Gastroesophageal sphincter (tissue), 4 donors: Measurements from ENCODE around the gene VPS26C. TPM values are rescaled to one million over a fixed set of nuclear protein-coding genes. Genes with fewer than 3 reads are reported as not detected.

Source experiments
- ATAC-seq: fragments of 150-250 bp; one replicate; pipeline ENCODE4 v1.9.1; 2016; ENCODE audit warnings: mild to moderate bottlenecking, moderate library complexity
- H3K27ac ChIP-seq, 4 donors: fragments of 200-600 bp; sonication (generic) in 3 of 4; 1 replicate in 3 of 4; 2 replicates in 1 of 4; pipeline ENCODE4 v1.5.1; 2016 to 2019
- H3K27me3 ChIP-seq: fragments of 200-600 bp; sonication (generic); one replicate; pipeline ENCODE4 v1.5.1; 2019
- H3K36me3 ChIP-seq, 2 donors: fragments of 200-600 bp; sonication (generic); one replicate each; pipeline ENCODE4 v1.5.1; 2019; ENCODE audit warnings: control low read depth in 1 of 2
- H3K4me1 ChIP-seq, 3 donors: fragments of 200-600 bp; sonication (generic); 1 replicate in 2 of 3; 2 replicates in 1 of 3; pipeline ENCODE4 v1.5.1; 2016 to 2019; ENCODE audit warnings: control low read depth in 2 of 3
- H3K4me3 ChIP-seq, 2 donors: fragments of 200-600 bp; sonication (generic); one replicate each; pipeline ENCODE4 v1.5.1; 2019; ENCODE audit warnings: mild to moderate bottlenecking in 1 of 2, moderate library complexity in 1 of 2
- H3K9me3 ChIP-seq, 3 donors: fragments of 200-600 bp; sonication (generic); one replicate each; pipeline ENCODE4 v1.5.1; 2017 to 2019; ENCODE audit warnings: control low read depth in 2 of 3
- CTCF ChIP-seq, 4 experiments: fragments of 200-600 bp in 2 of 4; fragments of 450-650 bp in 2 of 4; sonication (generic) in 1 of 4; IDR thresholded peaks; one replicate each; pipeline ENCODE4 v1.5.1; 2017 to 2019; ENCODE audit warnings: antibody characterized with exemption in 4 of 4, mild to moderate bottlenecking in 2 of 4, moderate library complexity in 2 of 4
- EP300 ChIP-seq: sonication (generic); formaldehyde crosslinking; IDR thresholded peaks from one replicate; pipeline ENCODE4 v1.6.1; 2017; ENCODE audit warnings: antibody characterized with exemption, mild to moderate bottlenecking
- POLR2A ChIP-seq, 2 donors: fragments of 450-650 bp; IDR thresholded peaks; one replicate each; pipeline ENCODE4 v1.6.1; 2017; ENCODE audit warnings: antibody characterized with exemption in 2 of 2, mild to moderate bottlenecking in 2 of 2, moderate library complexity in 1 of 2
- POLR2AphosphoS5 ChIP-seq: sonication (generic); formaldehyde crosslinking; IDR thresholded peaks from one replicate; pipeline ENCODE4 v1.6.1; 2017; ENCODE audit warnings: antibody characterized with exemption
- WGBS, 2 donors: methylation state at CpG; one replicate each; pipeline ENCODE4 v1.1.5; 2018; ENCODE audit warnings: low coverage in 1 of 2; 5-methylcytosine and 5-hydroxymethylcytosine counted together
- total RNA-seq, 4 donors: library from RNA; depleted of rRNA; stranded (reverse); fragments of >200 nt; gene quantifications; one replicate each; pipeline ENCODE4 v1.1.0, GENCODE V29; 2016

Gene VPS26C
- total RNA-seq, 4 donors from 2014 or later = 67.0 to 72.3 (median 68.4) TPM

- no peaks in the 10 kb centered on the region for H3K9me3 ChIP-seq
- WGBS, 2 donors = 75 to 86% methylated on average over 6 to 8 of the region's 11 CpGs
- no peak for ATAC-seq
- no peaks in the 10 kb centered on the region for H3K4me1 ChIP-seq
- TF ChIP-seq POLR2A (IDR thresholded peaks at IDR 0.05) (no peak), POLR2AphosphoS5 (no peak), CTCF (IDR thresholded peaks at IDR 0.05) (no peak), EP300 (no peak)
- H3K36me3 ChIP-seq = peaks cover 0 to 94% of the 10 kb centered on the region in 2 donors
- H3K27ac ChIP-seq = no peak overlapping the region
- no peak overlapping the region for H3K4me3 ChIP-seq
- no peaks in the 10 kb centered on the region for H3K27me3 ChIP-seq
These were observed 67.8 kb downstream of the VPS26C start for GRCh38 chr21:37199057-37199924.

- Histone ChIP-seq H3K4me3 (no peak overlapping the region), H3K9me3 (no peaks in the 10 kb centered on the region), H3K36me3 (peaks cover 0 to 100% of the 10 kb centered on the region in 2 donors), H3K27me3 (no peaks in the 10 kb centered on the region), H3K27ac (no peak overlapping the region), H3K4me1 (no peaks in the 10 kb centered on the region)
- no peak for ATAC-seq
- WGBS, 2 donors = 89% methylated on average over 4 of the region's 4 CpGs; no CpG with 5 or more reads in 1 of the 2 donors
- TF ChIP-seq POLR2A (IDR thresholded peaks at IDR 0.05) = no peak
These were observed 69.4 kb downstream of the VPS26C start for GRCh38 chr21:37197746-37198145.

- no peaks in the 10 kb centered on the region for H3K4me1 ChIP-seq
- no peak overlapping the region for H3K4me3 ChIP-seq
- WGBS, 2 donors = 79 to 92% methylated on average over 3 to 5 of the region's 8 CpGs
- ATAC-seq = no peak
- no peaks in the 10 kb centered on the region for H3K27me3 ChIP-seq
- TF ChIP-seq CTCF (IDR thresholded peaks at IDR 0.05) = no peak
- no peak for TF ChIP-seq EP300
- no peak for TF ChIP-seq POLR2A (IDR thresholded peaks at IDR 0.05)
- no peak for TF ChIP-seq POLR2AphosphoS5
- H3K36me3 ChIP-seq = peaks cover 0 to 100% of the 10 kb centered on the region in 2 donors
- H3K27ac ChIP-seq = no peak overlapping the region
- no peaks in the 10 kb centered on the region for H3K9me3 ChIP-seq
These were observed 70.3 kb downstream of the VPS26C start for GRCh38 chr21:37196847-37197246.

GRCh38 chr21:37195610-37196009 is 71.5 kb downstream of the VPS26C start:
- H3K36me3 ChIP-seq = peaks cover 0 to 100% of the 10 kb centered on the region in 2 donors
- H3K4me1 ChIP-seq = no peaks in the 10 kb centered on the region
- no peaks in the 10 kb centered on the region for H3K27me3 ChIP-seq
- no peak for TF ChIP-seq POLR2A (IDR thresholded peaks at IDR 0.05)
- no peak for TF ChIP-seq EP300
- no peak for TF ChIP-seq CTCF (IDR thresholded peaks at IDR 0.05)
- TF ChIP-seq POLR2AphosphoS5 = no peak
- no peak overlapping the region for H3K27ac ChIP-seq
- 79 to 90% methylated on average over 2 to 10 of the region's 15 CpGs for WGBS, 2 donors
- no peak for ATAC-seq
- no peaks in the 10 kb centered on the region for H3K9me3 ChIP-seq
- H3K4me3 ChIP-seq = no peak overlapping the region

- Histone ChIP-seq H3K4me1 (no peaks in the 10 kb centered on the region), H3K9me3 (no peaks in the 10 kb centered on the region), H3K36me3 (peaks cover 0 to 100% of the 10 kb centered on the region in 2 donors), H3K27me3 (no peaks in the 10 kb centered on the region), H3K4me3 (no peak overlapping the region), H3K27ac (no peak overlapping the region)
- 63 to 68% methylated on average over 3 of the region's 3 CpGs for WGBS, 2 donors
- ATAC-seq = no peak
- no peak for TF ChIP-seq POLR2AphosphoS5
- TF ChIP-seq EP300 = no peak
- TF ChIP-seq POLR2A (IDR thresholded peaks at IDR 0.05) = no peak
- TF ChIP-seq CTCF (IDR thresholded peaks at IDR 0.05) = no peak
These were observed 72.1 kb downstream of the VPS26C start for GRCh38 chr21:37195059-37195458.
